Endothelial cell of umbilical vein (primary cell): ENCODE data around the gene NDUFV1. TPM values are rescaled to one million over a fixed set of nuclear protein-coding genes. Genes with fewer than 3 reads are reported as not detected.
"Not testable (repeated sequence)": the region's sequence is repeated elsewhere in the genome, so short reads cannot be mapped to it uniquely, and the experiment has no call there.

Experiments
- BruUV-seq: library from RNA; stranded (reverse); fragments of 400-500 nt; replicated peaks from 2 replicates; lab custom pipeline; 2021; lab: Mats Ljungman, UMichigan
- CTCF ChIA-PET: fragments of 300-600, 350-600 bp; sonication (Branson Sonifier 250); formaldehyde crosslinking; loops from one replicate; lab custom pipeline; 2021; ENCODE audit warnings: antibody characterized with exemption, inconsistent platforms; lab: Charles Lee
- POLR2A ChIA-PET: fragments of 300-600, 350-600 bp; sonication (Branson Sonifier 250); formaldehyde crosslinking; loops from one replicate; lab custom pipeline; 2021; ENCODE audit warnings: antibody characterized with exemption, inconsistent platforms; lab: Charles Lee
- DNase-seq: peaks from one replicate; pipeline ENCODE4 v3.0.0-alpha.2; 2011; ENCODE audit warnings: low read depth, low spot score
- FAIRE-seq: peaks from 2 replicates; lab custom pipeline; 2011; peaks lifted over from hg19 to GRCh38; lab: Jason Lieb, UNC
- H2AFZ ChIP-seq: 2 replicates; pipeline ENCODE4 v1.6.0; 2012; ENCODE audit warnings: low read depth, low read length, control low read depth, inconsistent platforms
- H3K27ac ChIP-seq: 2 replicates; pipeline ENCODE4 v1.5.1; 2011; ENCODE audit warnings: low read depth, mild to moderate bottlenecking, control low read depth, low read length, moderate library complexity; ENCODE audit not compliant: insufficient read depth
- H3K27me3 ChIP-seq, 2 experiments: 2 replicates each; pipeline versions ENCODE4 v1.6.0 to v1.6.1; 2011; ENCODE audit warnings: low read length in 2 of 2, mixed read lengths in 1 of 2; ENCODE audit not compliant: control insufficient read depth in 2 of 2, insufficient read depth in 2 of 2
- H3K36me3 ChIP-seq, 2 experiments: 2 replicates in 1 of 2; 3 replicates in 1 of 2; pipeline ENCODE4 v1.5.1; 2011; ENCODE audit warnings: low read length in 2 of 2, mild to moderate bottlenecking in 1 of 2, moderate library complexity in 1 of 2; ENCODE audit not compliant: control insufficient read depth in 2 of 2, insufficient read depth in 2 of 2; ENCODE audit errors: extremely low read depth in 1 of 2
- H3K4me1 ChIP-seq: 3 replicates; pipeline ENCODE4 v1.5.1; 2011; ENCODE audit warnings: mild to moderate bottlenecking, low read length; ENCODE audit not compliant: control insufficient read depth, insufficient read depth; ENCODE audit errors: extremely low read depth
- H3K4me2 ChIP-seq: 2 replicates; pipeline ENCODE4 v1.6.1; 2011; ENCODE audit warnings: low read length, control low read depth, mixed read lengths; ENCODE audit not compliant: insufficient read depth
- H3K4me3 ChIP-seq, 3 experiments: fragments of 200-600 bp in 1 of 3; sonication (generic), shearing (Covaris generic) in 1 of 3; replicated peaks in 1 of 3; 2 replicates each; pipeline ENCODE4 v1.5.1; 2011 to 2016; ENCODE audit warnings: control low read depth in 3 of 3, low read length in 3 of 3, mild to moderate bottlenecking in 2 of 3, inconsistent platforms in 1 of 3, low read depth in 1 of 3, moderate library complexity in 1 of 3; ENCODE audit not compliant: insufficient read depth in 1 of 3
- H3K79me2 ChIP-seq: 2 replicates; pipeline ENCODE4 v1.6.0; 2012; ENCODE audit warnings: low read length, inconsistent platforms; ENCODE audit not compliant: control insufficient read depth, insufficient read depth
- H3K9ac ChIP-seq: replicated peaks from 2 replicates; pipeline ENCODE3; 2011; ENCODE audit warnings: low read length, control low read depth; ENCODE audit not compliant: insufficient read depth; ENCODE audit errors: extremely low read depth
- H3K9me1 ChIP-seq: replicated peaks from 3 replicates; pipeline ENCODE4 v1.6.0; 2011; ENCODE audit warnings: mild to moderate bottlenecking, low read length; ENCODE audit not compliant: control insufficient read depth, insufficient read depth; ENCODE audit errors: extremely low read depth
- H3K9me3 ChIP-seq: replicated peaks from 2 replicates; pipeline ENCODE4 v1.5.1; 2012; ENCODE audit warnings: low read length, inconsistent platforms; ENCODE audit not compliant: control insufficient read depth, insufficient read depth
- H4K20me1 ChIP-seq: replicated peaks from 2 replicates; pipeline ENCODE3; 2011; ENCODE audit warnings: mild to moderate bottlenecking, low read length; ENCODE audit not compliant: control insufficient read depth, insufficient read depth; ENCODE audit errors: extremely low read depth
- CTCF ChIP-seq, 2 donors: IDR thresholded peaks; 1 replicate in 1 of 2; 2 replicates in 1 of 2; pipeline ENCODE4 v1.5.1; 2011; ENCODE audit warnings: low read length in 2 of 2, mild to moderate bottlenecking in 2 of 2, moderate library complexity in 2 of 2, control low read depth in 1 of 2, inconsistent platforms in 1 of 2, low read depth in 1 of 2; ENCODE audit not compliant: insufficient read depth in 1 of 2; ENCODE audit errors: extremely low read depth in 1 of 2
- EZH2 ChIP-seq: IDR thresholded peaks from 2 replicates; pipeline ENCODE4 v1.6.1; 2012; ENCODE audit warnings: borderline replicate concordance, low read depth, mild to moderate bottlenecking, moderate library complexity, low read length, inconsistent platforms; ENCODE audit not compliant: severe bottlenecking
- FOS ChIP-seq: IDR thresholded peaks from 2 replicates; pipeline ENCODE4 v1.6.1; 2011; ENCODE audit warnings: mild to moderate bottlenecking, low read length, moderate library complexity, borderline replicate concordance; ENCODE audit not compliant: insufficient read depth
- GATA2 ChIP-seq: IDR thresholded peaks from 2 replicates; pipeline ENCODE4 v1.7.0; 2011; ENCODE audit warnings: low read depth, mild to moderate bottlenecking, moderate library complexity, mixed read lengths, low read length; ENCODE audit not compliant: insufficient read length, insufficient read depth
- JUN ChIP-seq: IDR thresholded peaks from 2 replicates; pipeline ENCODE4 v1.6.1; 2011; ENCODE audit warnings: borderline replicate concordance, low read depth; ENCODE audit not compliant: insufficient read length, insufficient read depth
- MAX ChIP-seq: IDR thresholded peaks from 2 replicates; pipeline ENCODE4 v1.6.1; 2011; ENCODE audit not compliant: insufficient read depth, insufficient read length
- MYC ChIP-seq: IDR thresholded peaks from one replicate; pipeline ENCODE4 v1.6.1; 2011; ENCODE audit warnings: mild to moderate bottlenecking, low read depth, low read length
- POLR2A ChIP-seq: IDR thresholded peaks from 2 replicates; pipeline ENCODE4 v1.6.1; 2012; ENCODE audit warnings: low read depth, mild to moderate bottlenecking, control low read depth, low read length
- POLR2AphosphoS5 ChIP-seq: IDR thresholded peaks from 2 replicates; pipeline ENCODE4 v1.6.1; 2012; ENCODE audit warnings: low read depth, mild to moderate bottlenecking, control low read depth, low read length, moderate library complexity; ENCODE audit not compliant: insufficient read depth
- dilution Hi-C: fragments of 300-500 bp; cut with MboI; formaldehyde crosslinking; loops from one replicate; pipeline ENCODE4 v1.15.0; 2019; ENCODE audit warnings: low sequenced_read_pairs; ENCODE audit not compliant: extremely low pct_ligation_motif_present
- intact Hi-C: fragments of 100-400 bp; cut with micrococcal nuclease; formaldehyde crosslinking; loops from one replicate; pipeline ENCODE4 v1.10.0; 2022
- polyA plus RNA-seq, 4 experiments: library from polyadenylated mRNA; depleted of rRNA in 3 of 4; stranded (reverse) in 3 of 4; unstranded in 1 of 4; fragments of >200 nt; gene quantifications; 2 replicates each; pipeline versions ENCODE4 v1.2.1 to v1.2.3, GENCODE V29; 2011 to 2012; ENCODE audit warnings: missing spikeins in 1 of 4
- total RNA-seq: library from RNA; stranded (reverse); gene quantifications from 2 replicates; pipeline ENCODE4 v1.2.3, GENCODE V29; 2021

NDUFV1 gene
- total and polyA plus RNA-seq, 2 donors (not counting 3 experiments of a cell fraction or from before 2014, with no cell fraction given) = 191 to 203 TPM

DNA sequence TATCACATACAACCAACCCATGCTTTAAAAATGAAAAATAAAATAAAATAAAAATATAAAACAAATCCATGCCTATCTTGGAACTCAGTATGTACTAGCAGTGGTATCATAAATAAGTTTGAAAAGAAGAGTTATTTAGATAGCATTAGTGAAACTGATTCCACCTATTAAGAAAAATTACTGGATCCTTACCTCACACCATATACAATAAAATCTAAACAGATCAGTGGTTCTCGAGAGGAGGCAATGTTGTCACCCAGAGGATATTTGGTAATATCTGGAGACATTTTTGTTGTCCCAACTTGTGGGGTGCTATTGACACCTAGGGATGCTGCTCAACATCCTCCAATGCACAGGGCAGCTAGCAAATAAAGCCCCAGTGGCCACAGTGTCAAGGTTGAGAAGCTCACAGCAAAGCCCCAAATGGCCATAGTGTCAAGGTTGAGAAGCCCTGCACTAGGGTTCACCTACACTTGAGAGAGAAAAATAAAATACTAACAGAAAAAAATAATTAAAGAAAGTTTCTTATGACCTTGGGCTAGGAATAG, 9.9 kb upstream of the NDUFV1 start:
- intact Hi-C loops (no loop called here), dilution Hi-C loops (no loop called here)
- ChIA-PET CTCF (no interaction called here), POLR2A (no interaction called here)
- Histone ChIP-seq H3K4me3 (no peak overlapping the region), H3K9me3 (no peaks in the 10 kb centered on the region), H3K36me3 (no peaks in the 10 kb centered on the region), H3K9me1 (no peaks in the 10 kb centered on the region), H4K20me1 (no peaks in the 10 kb centered on the region), H3K4me2 (no peak overlapping the region), H3K4me1 (no peaks in the 10 kb centered on the region), H3K27me3 (peaks cover 14 to 31% of the 10 kb centered on the region in 2 experiments), H3K9ac (no peak overlapping the region), H3K27ac (no peak overlapping the region), H3K79me2 (no peaks in the 10 kb centered on the region), H2AFZ (no peak overlapping the region)
- BruUV-seq = no TSS peak
- FAIRE-seq (no peak), DNase-seq (no peak)
- TF ChIP-seq POLR2AphosphoS5 (no peak), MYC (no peak), POLR2A (no peak), GATA2 (no peak), EZH2 (no peak), JUN (no peak), MAX (no peak), FOS (no peak), CTCF (IDR thresholded peaks at IDR 0.05; ENCODE audit: extremely low read depth in 1 of 2, insufficient read depth in 1 of 2, low read depth in 1 of 2, low read length in 2 of 2) (no peak)

DNA sequence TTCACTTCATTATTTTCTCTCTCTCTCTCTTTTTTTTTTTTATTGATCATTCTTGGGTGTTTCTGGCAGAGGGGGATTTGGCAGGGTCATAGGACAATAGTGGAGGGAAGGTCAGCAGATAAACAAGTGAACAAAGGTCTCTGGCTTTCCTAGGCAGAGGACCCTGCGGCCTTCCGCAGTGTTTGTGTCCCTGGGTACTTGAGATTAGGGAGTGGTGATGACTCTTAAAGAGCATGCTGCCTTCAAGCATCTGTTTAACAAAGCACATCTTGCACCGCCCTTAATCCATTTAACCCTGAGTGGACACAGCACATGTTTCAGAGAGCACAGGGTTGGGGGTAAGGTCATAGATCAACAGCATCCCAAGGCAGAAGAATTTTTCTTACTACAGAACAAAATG, 9.3 kb upstream of the NDUFV1 start:
- intact Hi-C loops, BruUV-seq, DNase-seq, H3K4me2 ChIP-seq, H3K36me3 ChIP-seq, H3K4me1 ChIP-seq, H3K27ac ChIP-seq, H3K79me2 ChIP-seq, FAIRE-seq, H3K4me3 ChIP-seq, H3K9ac ChIP-seq, dilution Hi-C loops, H2AFZ ChIP-seq, H3K9me1 ChIP-seq, POLR2A ChIA-PET, CTCF ChIA-PET, H3K9me3 ChIP-seq, H4K20me1 ChIP-seq: not testable (repeated sequence)
- peaks cover 14 to 31% of the 10 kb centered on the region in 2 experiments for H3K27me3 ChIP-seq

GRCh38 chr11:67597963-67598362, 8.8 kb upstream of the NDUFV1 start:
- H3K9ac ChIP-seq, FAIRE-seq, H3K9me1 ChIP-seq, BruUV-seq, H4K20me1 ChIP-seq, CTCF ChIA-PET, H2AFZ ChIP-seq, H3K4me1 ChIP-seq, intact Hi-C loops, dilution Hi-C loops, DNase-seq, H3K4me2 ChIP-seq, H3K36me3 ChIP-seq, H3K9me3 ChIP-seq, H3K27ac ChIP-seq, POLR2A ChIA-PET, H3K4me3 ChIP-seq, H3K79me2 ChIP-seq: not testable (repeated sequence)
- H3K27me3 ChIP-seq = peaks cover 14 to 31% of the 10 kb centered on the region in 2 experiments
